Measurements from ENCODE around the gene MAD1L1.
A peak's percentile ranks its signal among the peaks of the same experiment; 100 is the strongest.

MAD1L1 gene

DNA sequence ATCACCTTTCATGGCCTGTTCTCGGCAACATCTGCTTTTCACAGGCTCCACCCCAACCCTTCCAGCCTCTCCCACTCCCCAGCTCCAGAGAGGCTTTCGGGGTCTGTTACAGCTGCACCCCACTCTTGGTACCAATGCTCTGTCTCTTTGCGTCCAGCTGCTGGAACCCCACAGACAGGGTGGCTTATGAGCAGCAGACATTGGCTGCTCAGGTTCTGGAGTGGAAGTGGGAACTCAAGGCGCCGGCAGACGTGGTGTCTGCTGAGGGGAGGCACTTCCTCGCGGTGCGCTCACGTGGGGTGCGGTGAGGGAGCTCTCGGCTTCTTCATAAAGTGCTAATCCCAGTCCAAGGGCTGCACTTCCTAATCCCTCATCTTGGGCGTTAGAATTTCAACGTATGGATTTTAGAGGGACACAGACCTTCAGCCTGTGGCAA is 377.0 kb downstream of the MAD1L1 start:
- no peak for DNase-seq (ENCODE audit: low spot score)

- DNase-seq (ENCODE audit: low spot score) = peak; percentile 17
Observed at GRCh38 chr7:1854866-1855724, 377.6 kb downstream of the MAD1L1 start.

DNA sequence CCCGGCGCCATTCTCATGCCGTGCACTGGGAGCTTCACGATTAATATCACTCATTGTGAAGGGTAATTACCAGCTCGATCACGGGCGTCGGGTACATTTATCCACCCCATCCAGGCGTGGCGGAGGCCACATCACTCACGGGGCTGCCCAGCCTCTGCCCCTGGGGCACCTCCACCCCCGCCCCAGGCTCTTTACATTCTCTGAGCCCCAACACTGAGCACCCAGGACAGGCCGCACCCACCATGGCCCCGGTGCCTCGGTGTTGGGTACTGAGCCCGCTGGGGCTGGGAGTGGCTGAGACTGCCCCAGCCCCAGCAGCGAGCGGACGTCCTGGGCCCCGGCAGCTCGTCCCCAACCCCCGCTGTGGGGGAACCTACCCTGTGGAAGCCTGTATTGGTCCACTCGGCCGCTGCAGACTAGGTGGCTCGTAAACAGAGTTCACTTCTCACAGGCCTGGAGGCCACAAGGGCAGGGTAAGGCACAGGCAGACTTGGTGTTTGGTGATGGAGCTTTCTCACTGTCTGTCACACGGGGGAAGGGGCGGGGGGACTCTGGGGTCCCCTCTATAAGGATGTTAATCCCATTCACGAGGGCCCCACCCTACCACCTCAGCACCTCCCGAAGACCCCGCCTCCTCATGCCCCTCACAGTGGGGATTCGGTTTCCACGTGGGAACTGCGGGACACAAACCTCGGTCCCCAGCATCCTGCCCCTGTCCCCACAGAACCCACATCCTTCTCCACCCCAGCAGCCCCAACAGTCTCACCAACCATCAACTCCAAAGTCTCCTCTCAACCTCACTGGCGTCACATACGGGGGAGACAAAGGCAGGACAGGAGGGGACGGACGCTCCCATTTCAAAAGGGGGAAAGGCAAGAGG is 378.5 kb downstream of the MAD1L1 start:
- no peak for DNase-seq (ENCODE audit: low spot score)

DNA sequence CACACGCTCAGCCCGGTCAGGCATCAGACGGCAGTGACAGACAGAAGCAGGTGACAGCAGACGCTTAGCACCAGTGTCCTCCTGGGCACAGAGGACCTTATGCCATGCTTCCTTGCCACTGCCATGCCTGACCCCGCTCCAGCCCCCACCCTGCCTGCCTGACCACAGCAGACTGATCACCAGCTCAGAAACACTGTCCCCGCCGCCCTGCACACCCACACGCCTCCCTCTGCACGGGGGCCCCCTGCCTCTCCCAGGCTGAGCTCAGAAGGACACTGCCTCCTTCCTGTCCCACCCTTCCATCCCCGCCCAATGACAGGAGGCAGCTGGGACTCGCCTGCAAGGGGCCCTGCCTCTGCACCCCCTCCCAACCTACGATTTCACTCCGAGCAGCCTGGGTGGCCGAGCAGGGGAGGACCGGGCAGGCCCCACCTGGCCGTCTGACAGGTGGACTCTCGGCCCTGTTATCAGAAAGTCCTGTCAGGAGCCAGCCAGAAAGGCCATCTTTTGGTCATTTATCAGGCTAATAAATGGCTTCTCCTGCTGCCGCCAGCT is 379.2 kb downstream of the MAD1L1 start:
- DNase-seq (ENCODE audit: low spot score) = no peak

DNA sequence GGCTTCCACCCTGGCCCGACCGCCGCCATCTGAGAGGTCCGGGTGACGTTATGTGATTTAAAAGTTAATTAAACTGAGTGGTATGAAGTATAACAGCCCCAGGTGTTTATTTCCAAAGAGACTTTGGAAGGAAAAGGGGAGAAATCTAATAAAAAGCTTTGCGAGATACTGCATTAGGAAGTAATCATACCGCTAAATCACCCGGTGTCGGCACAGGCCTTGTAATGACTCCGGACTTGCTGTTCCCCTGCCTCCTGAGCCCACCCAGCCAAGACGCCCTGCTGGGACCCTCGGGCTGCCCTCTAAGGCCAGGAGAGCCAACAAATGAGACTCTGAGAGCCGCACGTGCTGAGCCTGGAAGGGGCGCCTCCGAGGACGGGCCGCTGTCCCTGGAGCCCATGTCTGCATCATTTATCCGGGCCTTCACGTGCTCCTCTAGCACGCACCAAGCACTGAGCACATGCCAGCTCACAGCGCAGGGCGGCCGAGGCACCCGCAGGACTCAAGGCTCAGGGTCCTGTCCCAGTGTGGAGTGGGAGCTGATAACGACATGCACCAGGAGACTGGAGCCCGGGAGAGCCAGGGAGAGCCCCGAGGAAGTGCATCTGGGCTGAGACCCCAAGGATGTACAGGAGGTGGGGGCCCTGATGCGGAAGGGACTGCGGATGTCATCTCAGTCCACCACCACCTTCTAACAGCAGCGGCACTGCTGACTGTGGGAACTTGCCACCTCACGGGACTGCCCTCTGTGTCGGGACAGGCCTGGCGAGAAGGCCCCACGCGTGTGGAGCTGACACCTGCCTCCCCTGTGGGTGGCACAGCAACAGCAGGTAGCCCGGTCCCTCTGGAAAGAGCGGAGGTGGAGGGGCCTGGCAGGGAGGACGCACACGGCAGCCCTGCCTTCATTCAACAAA is 380.0 kb downstream of the MAD1L1 start:
- DNase-seq (ENCODE audit: low spot score) = no peak

DNA sequence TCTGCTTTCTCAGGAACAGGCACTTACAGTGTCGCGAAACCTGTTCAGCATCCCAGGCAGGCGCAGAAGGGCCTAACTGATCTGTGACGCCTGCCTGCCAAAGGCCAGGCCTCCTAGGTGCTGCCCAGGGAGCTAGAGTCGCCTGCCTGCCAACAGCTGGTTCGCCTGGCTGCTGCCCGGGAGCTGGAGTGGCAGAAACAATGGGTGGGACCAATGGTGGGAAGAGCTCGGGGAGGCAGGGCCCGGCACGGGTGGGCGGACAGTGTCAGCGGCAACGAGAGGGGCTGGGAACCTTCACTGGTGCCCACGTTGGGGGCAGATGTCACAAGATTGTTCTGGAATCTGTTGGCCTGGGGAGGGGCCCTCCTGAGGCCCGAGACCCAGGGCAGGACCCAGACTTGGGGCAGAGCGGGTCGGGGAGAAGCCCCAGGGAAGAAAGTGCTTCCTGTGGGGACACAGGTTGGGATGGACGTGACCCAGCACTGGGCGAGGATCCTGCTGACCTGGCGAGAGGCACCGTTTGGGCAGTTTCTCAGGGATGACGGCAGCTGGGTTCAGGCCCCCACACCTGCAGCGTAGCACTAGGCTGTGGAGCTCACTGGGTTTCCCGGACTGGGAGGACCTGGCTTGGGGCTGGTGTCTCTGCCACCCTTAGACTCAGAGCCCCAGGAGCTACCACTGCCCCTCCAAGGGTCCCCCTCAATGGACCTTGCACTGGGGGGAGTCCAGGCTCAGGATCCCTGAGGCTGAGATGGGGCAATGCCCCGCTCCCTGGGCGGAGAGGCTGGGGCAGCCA is 380.8 kb downstream of the MAD1L1 start:
- DNase-seq (ENCODE audit: low spot score) = no peak

DNA sequence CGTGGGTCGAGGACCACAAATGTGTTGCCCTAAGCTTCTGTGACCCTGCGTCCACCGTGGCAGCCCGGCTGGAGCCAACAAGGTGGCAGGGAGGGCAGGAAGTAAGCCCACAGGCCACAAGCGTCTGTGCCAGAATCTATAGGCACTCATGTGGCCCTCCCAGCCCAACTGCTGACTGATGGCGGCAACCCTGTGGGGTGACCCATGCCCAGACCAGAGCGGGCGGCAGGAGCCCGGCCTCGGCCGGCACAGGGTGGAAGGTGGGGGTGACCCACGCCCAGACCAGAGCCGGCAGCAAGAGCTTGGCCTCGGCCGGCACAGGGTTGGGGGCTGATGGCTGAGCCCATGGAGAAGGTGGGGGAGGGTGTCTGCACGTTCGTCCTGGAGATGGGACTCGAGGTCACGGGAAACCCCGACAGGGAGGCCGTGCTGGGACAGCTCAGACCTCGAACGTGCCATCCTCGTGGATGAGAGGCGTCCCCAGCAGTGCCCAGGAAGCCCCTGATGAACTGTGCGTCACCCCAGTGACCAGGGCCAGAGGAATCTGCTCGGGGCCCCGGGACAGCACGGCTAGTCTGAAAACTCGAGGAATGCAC is 381.7 kb downstream of the MAD1L1 start:
- no peak for DNase-seq (ENCODE audit: low spot score)

- DNase-seq (ENCODE audit: low spot score) = no peak
Observed at GRCh38 chr7:1850111-1850975, 382.4 kb downstream of the MAD1L1 start.

- DNase-seq (ENCODE audit: low spot score) = no peak
Observed at GRCh38 chr7:1849351-1850041, 383.2 kb downstream of the MAD1L1 start.

- DNase-seq (ENCODE audit: low spot score) = no peak
Observed at GRCh38 chr7:1848911-1849311, 383.8 kb downstream of the MAD1L1 start.

DNA sequence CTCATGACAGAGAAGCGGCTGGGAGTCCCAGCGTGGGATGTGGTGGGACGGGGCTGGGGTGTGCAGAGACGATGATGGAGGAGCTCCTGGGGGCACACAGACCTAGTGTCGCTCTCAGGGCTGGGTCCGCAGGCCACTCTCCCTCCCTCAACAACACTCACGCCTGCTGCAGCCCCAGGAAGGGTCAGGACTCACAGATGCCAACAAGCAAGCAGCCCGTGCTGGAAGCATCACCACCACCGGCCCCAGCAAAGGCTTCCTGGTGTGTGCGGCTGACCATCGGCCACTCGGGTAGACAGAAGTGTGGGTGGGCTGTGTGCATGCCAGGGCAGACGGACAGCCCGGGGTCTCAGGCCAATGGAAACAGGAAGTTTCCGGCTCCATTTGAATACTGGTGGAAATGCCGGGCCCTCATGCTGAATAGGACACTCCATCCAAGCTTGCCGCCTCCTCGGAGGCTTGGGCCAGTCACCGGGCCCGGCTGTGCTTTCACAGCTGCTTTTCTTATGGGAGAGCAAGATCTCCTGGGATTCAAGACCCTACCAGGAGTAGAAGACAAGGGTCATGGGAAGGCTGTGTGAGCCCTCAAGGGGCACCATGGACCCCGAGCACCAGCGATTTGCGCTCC is 384.6 kb downstream of the MAD1L1 start:
- DNase-seq (ENCODE audit: low spot score) = no peak

DNA sequence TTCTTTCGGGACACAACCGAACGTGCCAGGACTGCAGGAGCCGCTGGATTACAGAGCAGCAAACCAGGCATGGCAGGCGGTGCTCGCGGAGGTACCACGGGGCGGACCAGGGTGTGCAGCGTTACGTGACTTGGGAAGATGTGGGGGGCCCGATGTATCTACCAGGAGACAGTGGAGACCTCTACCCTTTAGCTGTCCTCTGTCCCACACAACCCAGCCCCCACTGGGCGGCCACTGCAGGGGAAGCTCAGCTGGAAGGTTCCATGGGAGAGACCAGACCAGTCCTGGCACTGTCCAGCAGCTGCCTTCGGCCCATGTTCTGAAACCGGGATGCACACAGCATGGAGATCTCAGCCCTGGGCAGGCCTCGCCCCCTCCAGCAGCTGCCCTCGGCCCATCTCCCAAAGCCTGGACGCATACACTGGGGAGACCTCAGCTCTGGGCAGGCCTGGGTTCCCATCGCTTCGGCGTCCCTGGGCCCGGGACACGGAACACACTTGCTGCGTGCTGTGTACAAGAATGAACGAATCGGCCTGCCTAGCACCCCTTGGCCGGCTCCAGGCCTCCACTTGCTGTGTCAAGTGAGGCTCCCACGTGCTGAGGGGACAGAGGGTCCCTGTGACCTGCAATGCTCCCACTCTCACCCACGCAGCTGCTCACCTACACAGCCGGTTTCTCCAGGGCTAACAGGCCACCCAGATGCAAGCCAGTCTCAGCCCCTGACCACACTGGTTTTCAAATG is 385.3 kb downstream of the MAD1L1 start:
- no peak for DNase-seq (ENCODE audit: low spot score)

GRCh38 chr7:1846331-1847065 is 386.2 kb downstream of the MAD1L1 start:
- no peak for DNase-seq (ENCODE audit: low spot score)

GRCh38 chr7:1845536-1846311 is 387.0 kb downstream of the MAD1L1 start:
- no peak for DNase-seq (ENCODE audit: low spot score)

GRCh38 chr7:1844951-1845390 is 387.8 kb downstream of the MAD1L1 start:
- no peak for DNase-seq (ENCODE audit: low spot score)
